RPMI8226 (cell line): Measurements from ENCODE around the gene PIGU.
"Not testable (repeated sequence)": the region's sequence is repeated elsewhere in the genome, so short reads cannot be mapped to it uniquely, and the experiment has no call there.

Experiments used
- DNase-seq: peaks from one replicate; pipeline ENCODE4 v3.0.0-alpha.2; 2015

PIGU gene

DNA sequence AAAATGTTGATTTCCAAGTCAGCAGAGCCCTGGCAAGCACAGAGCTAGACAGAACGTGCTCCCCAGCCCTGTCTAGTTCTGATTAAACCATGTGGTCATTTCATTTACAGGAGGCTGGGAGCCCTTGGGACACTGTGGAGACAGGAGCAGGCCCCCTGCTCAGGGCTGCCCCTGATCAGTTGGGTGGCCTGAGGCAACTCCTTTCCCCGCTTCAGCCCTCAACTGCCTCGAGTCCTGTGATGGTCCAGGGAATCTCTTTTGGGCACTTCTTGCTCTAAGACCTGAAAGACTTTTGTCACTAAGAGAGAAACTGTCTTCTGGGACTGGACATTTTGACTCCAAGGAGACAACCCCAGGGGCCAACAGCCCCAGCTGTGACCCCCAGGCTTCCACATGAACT lies 147.2 kb downstream of the PIGU start:
- no peak for DNase-seq

DNA sequence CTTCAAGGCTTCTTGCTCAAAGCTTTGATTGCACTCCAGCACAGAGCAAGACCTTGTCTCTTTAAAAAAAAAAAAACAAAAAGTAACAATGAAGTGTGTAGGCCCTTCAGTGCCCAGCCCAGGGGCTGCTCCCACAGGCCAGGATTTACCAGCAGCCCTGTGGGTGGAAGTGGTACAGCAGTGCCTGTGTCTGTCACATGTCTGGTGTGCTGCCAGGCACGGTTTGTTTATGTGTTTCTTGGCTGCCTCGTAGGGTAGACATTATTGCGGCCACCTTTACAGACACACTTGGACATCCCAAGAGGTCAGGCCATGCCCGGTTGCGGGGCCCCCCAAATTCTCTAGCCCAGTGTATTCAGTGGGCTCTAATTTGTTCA lies 148.0 kb downstream of the PIGU start:
- DNase-seq: no peak

DNA sequence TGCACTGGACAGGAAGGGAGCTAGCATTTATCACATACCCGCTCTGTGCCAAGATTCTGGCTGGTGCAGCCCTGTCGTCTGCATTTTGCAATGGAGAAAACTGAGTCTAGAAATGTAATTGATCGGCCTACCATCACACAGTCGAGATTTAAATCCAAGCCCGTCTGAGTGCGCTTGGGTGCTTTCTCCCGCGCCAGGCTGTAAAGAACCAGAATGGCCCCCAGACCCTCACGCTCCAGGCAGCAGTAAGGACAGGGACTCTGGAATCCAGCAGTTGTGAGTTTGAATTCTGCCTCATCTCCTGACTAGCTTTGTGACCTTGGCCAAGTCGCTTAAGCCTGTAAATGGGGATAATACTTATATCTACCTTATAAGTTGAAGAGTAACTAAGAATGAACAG lies 149.9 kb downstream of the PIGU start:
- no peak for DNase-seq

DNA sequence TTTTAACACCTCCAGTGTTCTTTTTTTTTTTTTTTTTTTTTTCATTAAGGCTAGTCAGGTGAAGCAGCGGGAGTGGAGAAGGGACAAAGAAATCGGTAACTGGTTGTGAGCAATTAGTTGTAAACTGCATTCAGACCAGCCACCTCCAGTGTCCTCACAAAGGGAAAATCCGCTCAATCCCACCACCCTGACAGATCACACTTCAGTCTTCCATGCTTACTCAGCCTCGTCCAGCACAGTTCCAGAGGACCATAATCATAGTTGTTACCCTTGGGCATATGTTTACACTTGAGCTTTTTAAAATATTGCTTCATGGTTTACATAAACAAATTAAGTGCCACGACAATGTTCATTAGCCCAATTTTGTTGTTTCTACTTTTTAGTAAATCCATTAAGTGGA lies 150.4 kb downstream of the PIGU start:
- no peak for DNase-seq

DNA sequence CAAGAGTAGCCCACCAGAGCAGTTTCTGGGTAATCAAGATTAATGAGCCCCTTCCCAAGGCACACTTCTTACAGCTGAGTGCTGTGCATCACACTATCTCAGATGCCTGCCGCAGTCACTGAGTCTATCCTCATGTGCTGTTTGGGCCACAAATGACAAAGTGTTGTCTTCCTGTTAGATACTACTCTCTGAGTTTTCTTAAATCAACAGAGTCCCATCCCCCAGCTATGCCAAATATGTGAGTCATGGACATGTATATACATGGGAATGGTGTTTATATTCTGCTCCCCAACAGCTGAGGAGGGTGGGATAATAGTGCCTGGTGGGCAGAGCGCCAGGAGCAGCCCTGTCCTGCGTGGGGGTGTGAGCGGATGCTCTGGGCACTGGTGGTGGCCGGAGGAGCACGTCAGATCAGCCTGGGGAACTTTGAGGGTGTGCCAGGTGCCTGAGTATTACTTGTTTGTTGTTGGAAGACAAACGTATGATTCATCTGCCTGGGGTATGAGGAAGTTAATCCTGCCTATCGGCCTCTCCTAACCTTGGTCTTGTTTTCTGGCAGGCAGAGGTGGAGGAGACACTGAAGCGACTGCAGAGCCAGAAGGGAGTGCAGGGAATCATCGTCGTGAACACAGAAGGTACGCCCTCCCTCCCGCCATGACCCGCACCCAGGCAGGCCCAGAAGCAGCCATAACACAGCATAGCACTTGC lies 151.0 kb downstream of the PIGU start:
- DNase-seq: no peak

DNA sequence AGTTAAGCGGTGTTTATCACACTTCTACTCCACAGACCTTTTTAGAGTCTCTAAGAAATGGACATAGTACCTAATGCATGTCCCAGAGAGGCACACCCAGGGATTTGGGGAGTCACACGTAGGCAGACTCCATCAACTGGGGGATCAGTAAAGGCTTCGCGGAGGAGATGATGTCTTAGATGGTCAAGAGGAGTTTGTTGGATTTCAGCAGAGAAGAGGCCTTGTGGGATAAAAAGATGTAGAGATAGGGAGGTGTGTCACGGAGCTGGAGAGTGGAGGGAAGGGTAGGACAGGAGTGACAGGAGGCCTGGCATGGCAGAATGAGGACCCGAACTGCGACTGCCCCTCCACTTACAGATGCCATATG lies 151.6 kb downstream of the PIGU start:
- DNase-seq: no peak

DNA sequence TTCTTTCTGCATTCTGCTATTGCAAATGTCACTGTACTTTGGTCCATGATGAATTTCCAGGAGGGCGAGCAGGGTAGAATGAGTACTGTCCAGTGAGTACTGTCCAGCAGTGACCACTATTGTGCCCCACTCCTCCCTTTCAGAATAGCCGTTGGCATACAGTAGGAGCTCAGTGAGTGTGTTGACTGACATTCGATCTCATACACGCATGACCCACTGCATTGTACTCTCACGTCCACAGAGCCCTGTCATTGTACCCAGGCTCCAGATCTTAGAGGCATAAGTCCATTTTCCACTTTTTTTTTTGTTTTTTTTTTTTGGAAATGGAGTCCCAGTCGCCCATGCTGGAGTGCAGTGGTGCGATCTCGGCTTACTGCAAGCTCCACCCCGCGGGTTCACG lies 152.5 kb downstream of the PIGU start:
- DNase-seq: no peak

DNA sequence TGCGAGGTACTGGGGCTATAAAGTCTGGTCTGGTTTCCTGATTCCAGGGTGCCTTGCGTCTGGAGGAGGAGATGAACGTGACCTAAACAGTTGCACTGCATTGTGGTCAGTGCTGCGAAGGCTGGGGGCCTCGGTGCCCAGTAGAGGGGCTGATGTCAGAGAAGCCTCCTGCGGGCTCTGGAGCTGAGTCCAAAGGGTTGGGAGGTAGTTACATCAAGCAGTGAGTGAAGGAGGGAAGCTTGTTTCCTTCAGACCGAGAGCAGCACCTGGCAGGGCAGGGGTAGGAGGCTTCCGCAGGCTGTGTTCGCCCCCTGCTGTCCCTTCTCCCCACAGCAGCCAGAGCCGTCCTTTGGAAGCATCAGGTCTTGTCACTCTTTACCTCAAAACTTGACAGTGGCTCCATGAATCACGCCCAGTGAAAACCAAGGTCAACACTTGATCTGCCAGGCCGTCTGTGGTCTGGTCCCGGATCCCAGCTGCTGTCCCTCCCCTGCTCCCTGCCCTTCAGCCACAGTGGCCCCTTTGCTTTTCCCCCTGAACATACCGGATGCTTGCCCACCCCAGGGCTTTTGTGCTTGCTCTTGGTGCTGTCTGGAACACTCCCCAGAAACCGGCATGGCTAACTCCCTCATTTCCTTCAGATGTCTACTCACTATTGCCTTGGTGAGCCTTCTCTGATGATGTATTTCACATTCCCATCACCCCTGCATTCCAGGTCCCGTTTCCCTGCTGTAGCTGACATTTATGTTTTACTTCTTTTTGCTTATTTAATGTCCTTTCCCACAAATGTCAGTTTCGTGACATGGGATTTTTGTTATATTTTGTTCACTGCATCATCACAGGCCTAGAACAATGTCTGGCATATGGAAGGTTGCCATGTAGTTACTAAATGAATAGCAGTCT lies 153.7 kb downstream of the PIGU start:
- peak; percentile 41 for DNase-seq

DNA sequence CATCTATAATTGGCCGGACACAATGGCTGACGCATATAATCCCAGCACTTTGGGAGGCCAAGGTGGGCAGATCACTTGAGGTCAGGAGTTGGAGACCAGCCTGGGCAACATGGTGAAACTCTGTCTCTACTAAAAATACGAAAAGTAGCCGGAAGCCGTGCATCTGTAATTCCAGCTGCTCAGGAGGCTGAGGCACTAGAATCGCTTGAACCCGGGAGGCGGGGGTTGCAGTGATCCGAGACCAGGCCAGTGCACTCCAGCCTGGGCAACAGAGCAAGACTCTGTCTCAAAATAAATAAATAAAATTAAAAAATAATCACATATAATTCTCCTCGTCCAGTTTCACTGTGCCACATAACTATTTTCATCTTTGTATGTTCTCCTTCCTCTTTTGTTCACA lies 157.1 kb downstream of the PIGU start:
- DNase-seq: not testable (repeated sequence)

DNA sequence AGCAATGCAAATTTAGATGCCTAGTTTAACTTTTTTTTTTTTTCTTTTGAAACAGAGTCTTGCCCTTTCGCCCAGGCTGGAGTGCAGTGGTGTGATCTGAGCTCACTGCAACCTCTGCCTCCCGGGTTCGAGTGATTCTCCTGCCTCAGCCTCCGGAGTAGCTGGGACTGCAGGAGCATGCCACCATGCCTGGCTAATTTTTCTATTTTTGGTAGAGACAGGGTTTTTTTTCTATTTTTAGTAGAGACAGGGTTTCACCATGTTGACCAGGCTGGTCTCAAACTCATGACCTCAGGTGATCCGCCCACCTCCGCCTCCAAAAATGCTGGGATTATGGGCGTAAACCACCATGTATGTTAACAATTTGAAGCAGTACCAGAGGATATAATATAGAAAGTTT lies 158.0 kb downstream of the PIGU start:
- DNase-seq: not testable (repeated sequence)

DNA sequence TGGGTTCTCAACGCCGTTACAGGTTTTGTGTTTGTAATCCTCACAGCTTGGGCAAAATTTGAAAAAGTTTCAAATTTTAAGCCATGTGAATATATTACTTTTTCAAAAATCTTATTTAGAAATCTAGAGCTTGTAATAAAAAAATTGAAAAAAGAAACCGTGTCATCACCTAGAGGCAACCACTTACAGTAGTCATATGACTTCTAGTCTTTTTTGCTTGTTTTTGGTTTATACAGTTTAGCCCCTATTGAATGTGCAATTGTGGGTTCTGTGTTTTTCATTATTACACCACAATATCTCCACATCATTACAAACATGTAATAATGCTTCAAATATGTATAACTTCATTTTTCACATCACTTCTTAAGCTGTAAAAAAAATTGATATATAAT lies 159.8 kb downstream of the PIGU start:
- no peak for DNase-seq

DNA sequence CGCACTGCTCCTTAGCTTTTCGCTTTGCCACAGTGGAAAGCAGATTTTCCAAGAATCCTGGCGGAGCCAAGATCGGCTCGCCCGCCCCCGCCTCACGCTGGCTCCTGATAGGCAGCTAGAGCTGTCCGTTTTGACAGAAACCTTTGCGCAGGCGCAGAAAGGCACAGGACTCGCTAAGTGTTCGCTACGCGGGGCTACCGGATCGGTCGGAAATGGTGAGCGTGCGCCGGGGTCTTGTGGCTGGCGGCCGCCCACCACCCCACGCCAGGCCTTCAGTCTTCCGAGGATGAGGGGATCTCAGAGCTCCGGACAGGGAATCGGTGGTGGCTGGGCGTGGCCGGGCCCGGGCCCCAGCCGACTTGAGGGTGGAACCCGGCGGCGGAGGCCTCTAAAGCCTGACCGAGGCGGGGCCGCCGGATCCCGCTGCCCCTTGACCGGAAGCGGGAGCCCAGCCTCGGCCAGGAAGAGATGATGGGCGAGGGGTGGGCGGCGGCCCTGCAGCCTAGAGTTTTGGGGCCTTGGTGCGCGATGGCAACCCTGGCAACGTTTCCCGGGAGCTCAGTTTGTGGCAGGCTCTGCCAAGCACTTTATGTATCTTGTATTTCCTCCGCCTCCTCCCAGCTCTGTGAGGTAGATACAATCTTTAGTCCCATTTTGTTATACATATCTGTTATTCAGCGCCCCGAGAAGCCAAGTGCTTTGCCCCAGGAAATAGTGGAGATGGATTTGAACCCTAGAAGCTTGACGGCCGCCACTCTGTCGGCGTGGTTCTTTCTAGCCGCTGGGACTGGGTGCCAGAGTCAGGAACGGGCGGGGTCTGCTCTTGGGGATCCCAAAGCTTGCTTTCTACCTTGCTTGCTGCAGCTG lies 160.4 kb downstream of the PIGU start, which contains the start of gene DYNLRB1:
TSS of gene DYNLRB1 (plus strand) at position 176 of the 867 bp plus-strand sequence. CDS start at position 213, 37 bp downstream.
- peak; percentile 97 for DNase-seq

DNA sequence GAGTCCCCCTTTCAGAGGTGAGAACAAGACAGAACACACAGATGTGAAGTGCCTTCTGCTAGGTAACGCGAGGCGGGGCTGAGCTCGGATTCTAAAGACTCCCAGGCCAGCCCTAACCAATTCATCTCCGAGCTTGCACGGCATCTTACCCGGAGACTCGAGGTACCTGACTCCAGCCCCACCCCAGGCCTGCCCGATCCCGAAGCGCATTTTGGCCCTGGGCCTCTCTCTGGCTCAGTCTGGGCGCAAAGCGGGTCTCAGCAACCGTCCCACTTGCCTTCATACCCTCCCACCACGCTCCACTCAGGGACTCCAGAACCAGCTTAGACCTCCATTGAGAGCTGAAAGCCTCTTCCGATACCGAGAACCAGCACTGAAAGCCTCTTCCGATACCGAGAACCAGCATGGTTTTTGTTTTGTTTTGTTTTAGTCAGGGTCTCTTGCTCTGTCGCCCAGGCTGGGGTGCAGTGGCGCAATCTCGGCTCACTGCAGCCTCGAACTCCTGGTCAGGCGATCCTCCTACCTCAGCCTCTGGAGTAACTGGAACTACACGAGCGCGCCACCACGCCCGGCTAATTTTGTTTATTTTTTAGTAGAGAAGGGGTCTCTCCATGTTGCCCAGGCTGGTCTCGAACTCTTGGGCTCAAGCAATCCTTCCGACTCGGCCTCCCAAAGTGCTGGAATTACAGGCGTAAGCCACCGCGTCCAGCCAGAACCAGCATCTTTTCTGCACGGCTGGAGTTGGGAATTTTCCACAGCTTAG lies 161.2 kb downstream of the PIGU start:
- DNase-seq: peak; percentile 81

DNA sequence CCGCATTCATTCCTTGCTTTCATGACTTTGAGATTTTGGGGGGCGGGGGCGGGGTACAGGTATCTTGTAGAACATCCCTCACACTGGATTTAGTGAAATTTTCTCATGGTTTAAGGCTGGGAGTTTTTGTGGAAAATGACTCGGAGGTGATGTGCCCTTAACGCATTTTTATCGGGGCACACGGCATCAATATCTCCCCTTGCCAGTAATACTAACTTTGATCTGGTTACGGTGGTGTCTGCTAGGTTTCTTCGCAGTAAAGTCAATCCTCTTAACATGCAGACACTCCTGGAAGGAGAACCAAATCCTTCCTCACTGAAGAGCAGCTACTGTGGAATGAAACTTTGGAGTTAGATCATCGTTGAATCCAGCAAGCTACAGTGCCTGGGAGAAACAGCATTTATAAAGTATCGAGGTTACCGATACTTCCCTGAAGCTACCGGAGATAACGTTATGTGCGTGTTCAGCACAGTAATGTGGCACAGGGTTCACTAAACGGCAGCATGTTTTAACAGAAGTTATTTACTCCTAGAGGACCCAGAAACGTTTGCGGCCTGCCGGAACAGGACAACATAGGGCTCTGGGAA lies 161.9 kb downstream of the PIGU start:
- no peak for DNase-seq

DNA sequence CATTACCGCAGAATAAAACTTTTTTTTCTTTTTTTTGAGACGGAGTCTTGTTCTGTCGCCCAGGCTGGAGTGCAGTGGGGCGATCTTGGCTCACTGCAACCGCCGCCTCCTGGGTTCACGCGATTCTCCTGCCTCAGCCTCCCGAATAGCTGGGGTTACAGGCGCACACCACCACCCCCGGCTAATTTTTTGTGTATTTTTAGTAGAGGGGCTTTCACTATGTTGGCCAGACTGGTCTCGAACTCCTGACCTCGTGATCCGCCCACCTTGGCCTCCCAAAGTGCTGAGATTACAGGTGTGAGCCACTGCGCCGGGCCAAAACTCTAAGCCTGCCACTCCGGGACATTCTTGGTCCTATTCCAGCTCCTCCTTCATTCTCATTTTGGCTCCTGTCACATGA lies 162.9 kb downstream of the PIGU start:
- DNase-seq: not testable (repeated sequence)

DNA sequence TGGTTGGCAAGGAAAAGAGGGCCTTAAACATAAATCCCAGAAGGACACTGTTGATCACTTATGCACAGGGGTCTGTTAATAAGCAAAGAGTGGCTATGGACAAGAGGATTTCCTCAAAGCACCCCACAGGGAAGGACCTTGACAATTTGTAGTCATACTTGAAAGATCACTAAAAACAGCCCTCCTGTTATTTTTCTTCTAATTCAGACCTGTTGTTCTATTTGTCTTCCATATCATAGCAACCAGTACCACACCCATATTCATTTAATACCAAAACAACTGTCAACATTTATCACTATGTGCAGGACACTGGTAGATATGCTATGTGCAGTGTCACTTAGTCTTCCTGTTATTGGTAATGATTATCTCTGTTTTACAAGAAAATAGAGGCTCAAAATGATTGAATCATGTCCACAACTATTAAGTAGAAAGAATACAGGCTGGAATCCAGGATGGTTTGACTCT lies 163.9 kb downstream of the PIGU start:
- no peak for DNase-seq

DNA sequence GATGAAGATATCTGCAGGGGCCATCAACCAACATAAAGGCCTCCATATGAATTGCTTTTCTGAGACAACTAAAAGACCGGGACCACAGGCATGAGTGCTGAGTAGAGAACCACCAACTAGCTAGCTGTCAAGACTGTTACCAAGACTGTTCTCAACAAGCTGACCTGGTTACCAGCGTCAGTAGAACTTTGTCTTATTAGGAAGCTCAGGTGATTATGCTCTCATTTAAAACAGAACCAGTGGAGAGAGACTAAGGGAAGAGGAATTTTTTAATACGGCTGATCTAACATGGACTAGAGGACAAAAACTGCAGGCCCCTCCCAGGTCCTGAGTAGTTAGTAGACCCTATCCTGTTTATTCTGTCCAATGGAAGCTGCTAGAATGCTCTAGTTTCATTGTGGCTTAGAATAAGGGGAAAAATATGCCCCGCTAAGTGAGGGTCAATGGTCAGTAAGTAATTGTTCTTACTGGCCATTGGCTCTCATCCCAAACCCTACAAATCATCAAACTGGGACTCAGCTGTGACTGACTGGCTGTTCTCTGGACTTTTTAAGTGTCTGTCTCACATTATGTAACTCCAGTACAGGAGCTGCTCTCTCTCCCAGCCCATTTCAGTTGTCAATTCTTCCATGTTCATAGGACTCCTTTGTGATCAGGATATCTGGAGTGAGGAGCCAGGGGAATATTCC lies 164.5 kb downstream of the PIGU start:
- DNase-seq: no peak

DNA sequence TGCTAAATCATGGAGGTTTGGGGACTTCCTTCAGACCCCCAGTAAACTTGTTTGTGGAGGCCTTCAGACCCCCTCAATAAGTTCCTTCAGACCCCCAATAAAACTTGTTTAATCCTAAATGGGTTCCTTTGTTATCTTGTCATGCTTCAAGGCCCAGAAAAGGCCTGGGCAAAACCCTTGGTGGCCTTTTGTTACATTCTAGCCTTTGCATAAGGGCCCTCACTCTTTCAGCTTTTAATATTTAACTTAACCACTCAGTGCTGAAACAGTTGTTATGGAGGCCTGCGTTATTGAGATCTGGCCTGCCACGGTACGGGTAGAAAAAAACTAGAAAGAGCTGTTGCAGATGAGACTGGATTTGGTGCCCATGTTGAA lies 165.0 kb downstream of the PIGU start:
- no peak for DNase-seq

DNA sequence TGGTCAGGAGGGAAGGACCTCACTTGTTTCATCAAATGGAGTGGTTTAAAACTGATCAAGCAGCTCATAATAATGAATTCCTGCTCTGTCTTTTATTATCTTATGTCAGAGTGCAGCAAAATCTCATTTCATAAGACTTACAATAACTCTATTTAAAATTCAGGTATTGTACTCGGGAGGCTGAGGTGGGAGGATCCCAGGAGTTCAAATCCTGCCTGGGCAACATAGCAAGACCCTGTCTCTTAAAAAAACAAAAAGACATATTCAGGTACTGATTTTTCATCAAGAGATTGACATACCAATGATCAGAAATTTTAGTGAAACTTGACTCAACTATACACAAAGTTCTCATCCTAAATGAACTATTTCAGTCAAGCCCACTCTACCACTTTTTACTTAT lies 166.3 kb downstream of the PIGU start:
- no peak for DNase-seq
